HG02678 (cell line): ENCODE results near the gene NEDD9.

Source experiments
- ATAC-seq: cut with Tn5 transposase; IDR thresholded peaks from one replicate; pipeline ENCODE4 v1.9.1; 2021; ENCODE audit warnings: mild to moderate bottlenecking, moderate library complexity; ENCODE audit not compliant: unreplicated experiment

NEDD9 gene

DNA sequence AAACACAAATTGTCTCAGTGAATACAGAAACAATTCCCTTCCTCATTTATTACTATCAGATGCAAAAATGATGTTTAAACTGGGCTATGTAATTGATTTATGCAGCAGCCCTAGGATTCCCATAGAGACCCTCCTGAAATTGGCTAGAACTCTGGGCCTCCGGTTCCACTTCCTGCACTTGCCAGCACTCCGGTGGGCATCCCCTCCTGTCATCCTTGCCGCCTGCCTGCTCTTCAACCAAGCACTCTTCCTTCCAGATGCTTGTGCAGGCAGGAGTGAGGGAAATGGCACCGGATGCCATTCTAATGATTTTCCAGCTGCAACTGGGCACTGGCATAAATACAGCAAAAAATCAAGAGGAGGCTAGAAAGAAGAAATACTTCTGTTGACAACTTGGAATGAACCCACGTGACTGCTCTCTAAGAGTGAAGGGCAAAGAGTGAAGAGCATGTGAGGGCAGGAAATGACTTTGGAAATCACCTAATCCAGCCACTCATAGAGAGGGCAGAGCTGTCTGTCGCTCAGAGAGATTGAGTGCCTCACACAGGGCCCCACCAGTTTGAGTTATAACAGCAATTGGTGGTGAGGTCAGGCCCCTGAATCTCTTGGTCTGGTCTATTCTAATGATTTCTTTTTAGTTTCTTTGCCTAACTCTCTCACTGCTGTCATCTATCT, 3.7 kb upstream of the NEDD9 start:
- ATAC-seq = no peak

GRCh38 chr6:11235062-11235461, 2.6 kb upstream of the NEDD9 start:
- ATAC-seq = no peak

DNA sequence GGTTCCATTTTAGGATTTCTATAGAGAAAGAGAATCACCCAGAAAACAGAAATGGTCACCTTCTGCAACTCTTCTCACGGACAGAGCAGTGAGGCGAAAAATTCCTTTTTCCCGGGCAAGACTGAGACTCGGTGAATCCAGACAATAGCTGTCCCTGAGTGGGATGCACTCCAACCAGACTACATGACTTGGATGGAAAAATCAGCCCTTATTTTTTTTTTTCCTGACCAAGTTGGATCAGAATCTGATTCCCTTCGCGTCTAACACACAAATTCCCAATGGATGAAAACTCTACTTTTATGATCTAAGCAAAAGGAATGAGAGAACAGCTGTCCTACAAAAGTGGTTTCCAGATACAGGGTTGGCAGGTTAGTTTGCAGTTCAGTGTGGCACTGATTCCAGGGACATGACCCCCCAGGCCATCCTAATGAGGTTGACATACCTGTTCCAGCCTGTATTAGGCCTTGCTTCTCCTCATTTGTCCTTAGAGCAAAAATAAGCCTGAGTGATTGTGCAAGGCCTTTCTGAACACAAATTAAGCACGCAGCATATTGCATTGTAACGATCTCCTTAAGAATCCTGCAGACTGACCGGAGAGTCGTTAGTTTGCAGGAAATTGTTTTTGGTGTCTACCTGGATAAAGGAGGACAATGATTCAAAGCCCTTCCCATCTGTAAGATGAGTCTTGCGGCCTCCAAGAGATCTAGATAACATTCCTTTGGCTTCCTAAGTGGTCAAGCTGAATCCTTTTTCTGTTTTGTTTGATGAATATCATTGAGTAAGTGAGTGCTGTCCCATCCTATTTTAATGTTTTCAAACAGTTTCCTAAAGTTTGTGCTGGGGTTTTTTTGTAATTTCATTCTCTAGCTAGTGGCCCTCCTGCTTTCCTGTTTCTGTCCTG, 1.5 kb upstream of the NEDD9 start:
- no peak for ATAC-seq

DNA sequence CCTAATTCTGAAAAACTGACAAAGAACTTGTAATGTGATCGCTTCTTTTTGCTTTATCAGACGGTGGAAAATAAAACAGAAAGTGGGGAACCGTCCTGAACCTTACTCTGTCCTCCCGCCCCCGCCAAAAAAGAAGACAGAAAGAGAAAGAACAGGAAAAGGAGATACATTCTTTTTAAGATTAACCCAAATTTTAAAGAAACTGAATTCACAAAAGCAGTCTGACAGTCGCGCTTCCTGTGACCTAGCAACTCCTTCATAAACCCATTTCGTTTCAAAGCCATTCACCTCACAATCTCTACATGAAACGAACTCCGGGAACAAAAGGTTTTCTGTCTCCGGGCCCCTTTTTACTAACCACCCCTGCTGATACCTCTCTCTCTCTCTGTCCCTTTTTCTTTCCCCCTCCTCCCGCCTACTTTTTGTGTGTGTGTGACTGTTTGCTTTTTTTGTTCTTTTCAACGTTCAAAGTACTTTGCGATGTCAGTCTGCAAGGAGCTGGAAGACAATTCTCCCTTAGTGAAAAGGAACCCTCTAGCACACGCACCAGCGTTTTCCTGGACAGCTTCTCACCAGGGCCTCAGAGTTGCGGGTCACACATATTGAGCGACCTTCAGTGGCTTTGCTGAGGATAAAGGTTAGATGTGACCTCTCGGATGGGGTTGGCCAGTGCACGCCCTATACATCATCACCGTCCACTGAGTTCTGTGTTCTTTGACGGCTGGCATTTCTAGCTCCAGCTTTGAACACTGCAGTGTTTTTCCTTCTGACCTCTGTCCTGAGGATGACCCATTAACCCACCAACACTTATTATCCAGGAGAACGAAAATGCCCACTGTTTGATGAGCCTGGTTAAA, 530 bp upstream of the NEDD9 start:
- ATAC-seq = no peak

GRCh38 chr6:11231564-11232192, 790 bp downstream of the NEDD9 start:
- no peak for ATAC-seq

GRCh38 chr6:11231108-11231463, 1.4 kb downstream of the NEDD9 start:
- no peak for ATAC-seq

DNA sequence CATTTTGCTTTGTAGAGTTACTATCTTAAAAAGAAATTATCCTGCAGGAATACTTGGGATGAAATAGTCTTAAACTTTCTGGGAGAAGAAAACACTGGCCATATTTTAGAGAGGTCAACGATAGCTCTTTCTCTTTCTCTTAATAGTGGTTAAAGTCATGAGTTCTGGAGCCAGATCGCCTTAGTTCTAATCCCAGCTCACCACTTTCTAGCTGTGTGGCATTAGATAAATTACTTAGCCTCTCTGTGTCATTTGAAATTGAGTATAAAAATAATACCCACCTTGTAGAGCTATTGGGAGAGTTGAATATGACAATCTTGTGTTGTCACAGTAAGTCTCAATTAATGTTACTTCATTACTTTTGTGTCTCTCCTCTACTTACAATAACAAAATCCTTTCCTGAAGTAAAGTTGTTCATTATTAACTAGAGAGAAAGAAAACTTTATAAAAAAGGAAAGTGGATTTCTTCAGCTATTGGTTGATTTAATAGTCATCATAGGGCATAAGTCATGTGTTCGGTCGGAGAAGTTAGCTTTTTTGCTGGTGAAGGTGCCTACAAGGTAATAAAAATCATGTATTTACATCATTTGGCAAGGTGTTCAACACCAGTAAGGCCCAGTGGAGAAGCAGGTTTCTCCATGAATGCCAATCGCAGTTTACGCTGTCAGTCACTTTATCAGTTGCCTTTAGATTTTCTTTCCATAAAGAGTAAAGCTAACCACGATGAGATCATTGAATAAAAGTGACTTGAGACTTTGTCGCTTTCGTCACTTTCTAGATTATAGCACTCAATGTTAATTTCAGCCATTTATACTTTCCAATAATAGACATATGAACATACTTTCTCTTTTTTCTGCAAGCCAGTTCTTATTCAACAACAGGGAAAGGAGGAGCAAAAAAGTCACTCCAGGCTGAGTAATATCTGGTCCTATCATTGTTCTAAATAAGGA, 2.0 kb downstream of the NEDD9 start:
- ATAC-seq = no peak

DNA sequence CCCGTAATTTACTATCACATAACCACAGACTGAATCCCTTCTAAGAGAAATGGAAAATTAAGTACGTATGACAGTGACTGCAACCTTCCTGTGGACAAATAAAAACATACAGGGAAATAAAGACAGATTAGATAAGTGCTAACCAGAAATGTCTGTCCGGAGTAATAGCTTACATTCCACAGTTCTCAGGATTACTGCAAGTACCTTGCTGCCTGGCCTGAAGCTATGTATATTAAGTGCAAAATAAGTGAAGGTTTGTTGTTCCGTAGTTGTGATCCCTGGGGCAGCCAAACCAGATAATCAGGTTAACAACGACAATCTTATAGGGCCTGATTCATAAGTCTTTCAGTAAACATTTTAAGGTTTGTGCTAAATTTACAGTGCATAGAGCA, 2.8 kb downstream of the NEDD9 start:
- no peak for ATAC-seq

DNA sequence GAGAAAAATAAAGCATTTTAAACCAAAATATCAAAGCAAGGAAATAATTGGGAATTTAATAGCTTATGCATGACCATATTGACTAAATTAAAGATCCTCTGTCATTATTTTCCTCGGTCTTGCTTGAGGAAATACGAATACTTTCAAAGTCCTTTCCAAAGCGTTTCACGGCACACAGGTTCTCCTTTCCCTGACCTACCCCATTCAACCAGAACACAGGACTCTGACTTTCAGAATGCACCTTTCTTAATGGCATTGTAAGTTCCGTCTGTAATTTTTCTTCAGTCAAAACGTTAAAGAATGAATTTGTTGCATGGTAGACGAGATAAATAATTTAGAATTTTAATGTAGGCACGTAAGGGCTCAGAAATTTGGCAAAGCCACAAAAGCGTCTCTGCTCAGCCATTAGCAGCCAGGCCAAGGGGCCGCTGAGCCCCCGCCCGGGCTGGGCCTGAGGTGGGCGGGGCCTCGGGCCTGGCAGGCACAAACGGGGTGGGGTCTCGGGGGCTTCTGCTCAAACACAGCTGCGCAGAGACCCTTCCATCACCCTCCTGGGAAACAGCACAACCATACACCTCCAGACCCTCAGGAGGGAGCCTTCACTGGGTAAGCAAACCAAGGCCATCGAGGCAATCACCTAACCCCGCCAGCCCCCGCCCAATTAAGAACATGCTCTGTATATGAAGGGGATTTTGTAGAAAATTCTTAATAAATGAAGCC, 3.4 kb downstream of the NEDD9 start:
- ATAC-seq = no peak

- no peak for ATAC-seq
Observed at GRCh38 chr6:11227698-11228097, 4.8 kb downstream of the NEDD9 start.

GRCh38 chr6:11226005-11226404, 6.5 kb downstream of the NEDD9 start:
- no peak for ATAC-seq

DNA sequence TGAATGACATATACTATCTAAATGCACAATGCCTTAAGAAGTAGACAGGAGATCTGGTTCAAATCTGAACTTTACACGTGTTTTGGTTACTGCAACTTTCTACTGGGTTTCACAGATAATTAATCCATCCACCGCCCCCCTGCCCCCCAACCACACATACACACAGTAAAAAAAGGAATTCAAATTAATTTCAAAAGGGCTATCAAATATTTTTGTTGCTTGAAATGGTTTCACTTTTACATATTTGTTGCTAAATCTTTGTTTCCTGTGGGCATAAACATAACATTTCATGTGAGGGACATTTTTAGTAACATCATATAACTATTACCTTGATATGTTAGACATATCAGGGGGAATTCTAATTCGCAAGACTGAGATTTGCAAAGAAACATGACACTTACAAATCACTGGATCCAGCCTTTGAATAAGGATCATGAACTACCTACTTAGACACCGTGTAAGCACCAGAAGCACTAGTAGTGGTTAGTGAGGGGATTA, 7.5 kb downstream of the NEDD9 start:
- no peak for ATAC-seq

GRCh38 chr6:11224252-11224965, 8.1 kb downstream of the NEDD9 start:
- peak; percentile 77 for ATAC-seq

DNA sequence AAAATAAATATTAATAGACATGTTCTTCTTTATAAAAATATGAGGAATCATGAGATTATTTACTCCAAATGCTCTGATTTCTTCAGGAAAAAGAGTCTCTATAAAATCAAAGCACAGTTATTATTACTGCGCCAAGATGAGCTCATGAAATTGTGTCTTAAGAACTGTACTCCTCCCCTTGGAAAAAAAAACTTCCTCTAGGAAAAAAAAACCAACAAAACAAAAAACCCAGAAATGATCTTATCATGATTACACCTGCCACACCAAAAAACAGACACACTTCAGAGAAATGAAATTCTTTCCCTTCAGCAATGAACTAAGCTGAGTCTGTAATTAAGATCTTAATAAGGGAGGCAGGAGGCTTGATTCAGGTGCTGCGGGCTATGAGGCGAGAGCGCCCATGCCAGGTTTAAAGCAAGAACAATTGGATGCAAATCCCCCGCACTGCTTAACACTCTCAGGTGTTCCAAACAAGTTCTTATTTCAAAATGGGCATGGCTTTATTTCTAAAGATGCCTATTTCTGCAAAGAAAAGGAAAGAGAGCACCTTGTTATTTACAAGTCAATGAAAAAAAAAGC, 9.1 kb downstream of the NEDD9 start:
- no peak for ATAC-seq

DNA sequence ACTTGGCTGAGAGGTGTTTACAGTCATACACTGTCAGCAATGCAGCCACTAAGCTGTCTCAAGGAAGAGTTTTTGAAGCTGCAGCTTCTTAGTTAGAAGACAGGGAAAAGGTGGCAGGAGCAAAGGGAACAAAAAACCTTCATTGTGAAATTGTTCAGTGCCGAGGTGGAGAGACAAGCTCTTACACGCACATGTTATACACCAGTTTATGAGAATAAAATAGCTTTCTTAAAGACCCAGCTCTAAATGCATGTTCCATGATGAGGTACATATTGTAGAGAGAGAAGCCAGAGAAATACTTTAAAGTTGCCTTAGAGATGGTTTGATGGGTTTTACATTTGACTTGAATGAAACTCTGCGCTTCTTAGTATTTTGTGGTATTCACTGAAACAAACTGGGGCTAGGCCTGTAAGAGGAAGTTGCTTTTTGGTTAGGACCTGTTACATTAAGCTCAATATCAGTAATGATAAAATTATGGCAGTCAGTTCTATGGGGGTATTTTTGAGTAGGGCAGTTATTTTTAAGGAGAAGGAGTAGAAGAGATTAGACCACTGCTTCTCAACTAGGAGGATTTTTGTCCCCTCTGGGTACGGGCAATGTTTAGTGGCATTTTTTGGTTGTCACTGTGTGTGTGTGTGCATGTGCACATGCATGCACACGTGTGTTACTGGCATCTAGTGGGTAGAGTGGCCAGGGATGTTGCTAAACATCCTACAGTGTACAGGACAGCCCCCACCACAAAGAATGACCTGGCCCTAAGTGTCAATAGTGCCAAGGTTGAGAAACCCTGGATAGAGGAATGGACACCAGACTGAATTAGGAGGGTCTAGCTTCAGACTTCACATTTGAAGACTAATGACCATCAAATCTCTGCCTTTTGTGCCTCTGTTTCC, 9.8 kb downstream of the NEDD9 start:
- ATAC-seq = no peak

DNA sequence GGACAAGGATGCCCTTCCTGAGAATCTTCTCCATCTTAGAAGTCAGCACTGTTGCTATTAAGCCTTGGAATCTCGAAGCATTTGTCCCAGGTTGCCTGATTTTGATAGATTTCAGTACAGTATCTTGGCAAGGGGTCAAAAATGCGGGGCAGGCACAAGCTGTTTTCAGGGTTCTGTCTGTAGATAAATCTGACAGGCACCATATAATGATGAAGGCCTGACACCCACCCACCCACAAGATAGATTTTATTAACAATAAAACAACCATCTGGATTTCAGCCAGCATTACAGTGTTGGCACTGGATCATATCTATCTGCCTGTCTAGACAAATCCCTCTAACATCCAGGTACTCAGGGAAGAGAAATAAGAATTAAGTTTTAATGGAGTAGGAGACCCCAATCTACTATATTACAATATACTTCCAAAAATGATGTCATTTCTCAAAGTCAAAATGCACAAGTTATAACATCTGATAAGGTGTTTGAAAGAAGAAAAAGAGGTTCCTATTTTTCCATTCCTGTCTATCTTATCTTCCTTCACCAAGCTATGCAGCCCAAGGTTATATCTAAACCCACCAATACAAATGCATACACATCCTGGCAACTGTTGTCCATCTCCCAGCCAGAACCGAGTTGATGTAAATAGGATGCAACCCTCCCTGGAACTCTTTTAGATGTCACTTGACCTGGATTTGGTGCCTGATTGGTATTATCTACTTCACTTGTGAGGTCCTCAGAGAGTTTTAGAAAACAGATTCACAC, 10.7 kb downstream of the NEDD9 start:
- ATAC-seq = no peak
